Neural crest cell (in vitro differentiated cells): Measurements from ENCODE around the gene PLCB3. TPM values are rescaled to one million over a fixed set of nuclear protein-coding genes. Genes with fewer than 3 reads are reported as not detected.

Source experiments
- DNase-seq: peaks from one replicate; pipeline ENCODE4 v3.0.0; 2021; ENCODE audit warnings: low read depth, mixed read lengths, low spot score
- H3K27ac Mint-ChIP-seq: one replicate; pipeline ENCODE4 v1.8.0; 2021; ENCODE audit warnings: mild to moderate bottlenecking, mixed read lengths; ENCODE audit not compliant: unreplicated experiment
- H3K27me3 Mint-ChIP-seq: 2 replicates; pipeline ENCODE4 v1.8.0; 2021; ENCODE audit warnings: low read depth, mild to moderate bottlenecking, mixed read lengths
- H3K36me3 Mint-ChIP-seq: 2 replicates; pipeline ENCODE4 v1.8.0; 2021; ENCODE audit warnings: low read depth, mild to moderate bottlenecking, mixed read lengths
- H3K4me1 Mint-ChIP-seq: 2 replicates; pipeline ENCODE4 v1.8.0; 2021; ENCODE audit warnings: mixed read lengths
- H3K4me3 Mint-ChIP-seq: one replicate; pipeline ENCODE4 v1.8.0; 2021; ENCODE audit warnings: mild to moderate bottlenecking, mixed read lengths
- H3K9me3 Mint-ChIP-seq: 2 replicates; pipeline ENCODE4 v1.8.0; 2021; ENCODE audit warnings: mixed read lengths
- CTCF ChIP-seq: fragments of 200-600 bp; sonication (generic); conservative IDR thresholded peaks from 2 replicates; pipeline ENCODE4 v1.5.0; 2021; ENCODE audit warnings: antibody characterized with exemption, mild to moderate bottlenecking
- total RNA-seq: library from RNA; stranded (reverse); gene quantifications from 2 replicates; pipeline ENCODE4 v1.2.1, GENCODE V29; 2021

PLCB3 gene
- total RNA-seq, 1 donor from 2014 or later: 36.4 TPM

- peaks cover 21% of the 10 kb centered on the region for H3K27me3 Mint-ChIP-seq
- peak; percentile 95 for DNase-seq
- TF ChIP-seq CTCF: no peak
- H3K9me3 Mint-ChIP-seq: no peaks in the 10 kb centered on the region
- peaks cover 15% of the 10 kb centered on the region for H3K4me1 Mint-ChIP-seq
- peak within 1 kb of the TSS; percentile 27 for H3K27ac Mint-ChIP-seq
- H3K4me3 Mint-ChIP-seq: peak within 1 kb of the TSS; percentile 92
- no peaks in the 10 kb centered on the region for H3K36me3 Mint-ChIP-seq
Measured at GRCh38 chr11:64284962-64285884, 33.9 kb downstream of the PLCB3 start, which contains the start of gene GPR137. TSS of gene GPR137 (plus strand) at chr11:64285848. CDS start at chr11:64286525, 677 bp downstream.

- Mint-ChIP-seq H3K36me3 (no peaks in the 10 kb centered on the region), H3K9me3 (no peaks in the 10 kb centered on the region), H3K4me1 (peaks cover 19% of the 10 kb centered on the region), H3K27me3 (peaks cover 30% of the 10 kb centered on the region), H3K4me3 (peak overlapping the region; percentile 89), H3K27ac (no peak overlapping the region)
- no peak for TF ChIP-seq CTCF
- no peak for DNase-seq
Measured at GRCh38 chr11:64285885-64286800, 34.8 kb downstream of the PLCB3 start.

GRCh38 chr11:64286801-64287159 is 35.5 kb downstream of the PLCB3 start:
- Mint-ChIP-seq H3K4me1 (peaks cover 16% of the 10 kb centered on the region), H3K27me3 (peaks cover 32% of the 10 kb centered on the region), H3K9me3 (no peaks in the 10 kb centered on the region), H3K4me3 (peak overlapping the region; percentile 89), H3K27ac (no peak overlapping the region), H3K36me3 (no peaks in the 10 kb centered on the region)
- TF ChIP-seq CTCF: no peak
- no peak for DNase-seq

- TF ChIP-seq CTCF: no peak
- H3K27me3 Mint-ChIP-seq: peaks cover 39% of the 10 kb centered on the region
- DNase-seq: no peak
- no peak overlapping the region for H3K27ac Mint-ChIP-seq
- no peaks in the 10 kb centered on the region for H3K9me3 Mint-ChIP-seq
- H3K4me1 Mint-ChIP-seq: peaks cover 16% of the 10 kb centered on the region
- H3K4me3 Mint-ChIP-seq: peak overlapping the region; percentile 89
- no peaks in the 10 kb centered on the region for H3K36me3 Mint-ChIP-seq
Measured at GRCh38 chr11:64287676-64288352, 36.5 kb downstream of the PLCB3 start.

GRCh38 chr11:64288353-64288750 is 37.0 kb downstream of the PLCB3 start:
- Mint-ChIP-seq H3K4me1 (peaks cover 16% of the 10 kb centered on the region), H3K4me3 (peak overlapping the region; percentile 23), H3K27ac (no peak overlapping the region), H3K36me3 (no peaks in the 10 kb centered on the region), H3K27me3 (peaks cover 44% of the 10 kb centered on the region), H3K9me3 (no peaks in the 10 kb centered on the region)
- no peak for TF ChIP-seq CTCF
- DNase-seq: no peak
